Skin epidermis (tissue), 12 donors: ENCODE measurements around the gene DTYMK.
A peak's percentile ranks its signal among the peaks of the same experiment; 100 is the strongest.

Source experiments
- H3K27ac ChIP-seq, 21 experiments: fragments of 200-600 bp; sonication (generic) in 11 of 21; one replicate each; pipeline ENCODE4 v1.5.0; 2020; ENCODE audit warnings: mild to moderate bottlenecking in 3 of 21, inconsistent platforms in 2 of 21, moderate library complexity in 2 of 21
- H3K4me3 ChIP-seq, 7 experiments: fragments of 200-600 bp; sonication (generic) in 2 of 7; one replicate each; pipeline ENCODE4 v1.5.0; 2020; ENCODE audit warnings: inconsistent platforms in 2 of 7, mild to moderate bottlenecking in 2 of 7, moderate library complexity in 1 of 7

The DTYMK gene

DNA sequence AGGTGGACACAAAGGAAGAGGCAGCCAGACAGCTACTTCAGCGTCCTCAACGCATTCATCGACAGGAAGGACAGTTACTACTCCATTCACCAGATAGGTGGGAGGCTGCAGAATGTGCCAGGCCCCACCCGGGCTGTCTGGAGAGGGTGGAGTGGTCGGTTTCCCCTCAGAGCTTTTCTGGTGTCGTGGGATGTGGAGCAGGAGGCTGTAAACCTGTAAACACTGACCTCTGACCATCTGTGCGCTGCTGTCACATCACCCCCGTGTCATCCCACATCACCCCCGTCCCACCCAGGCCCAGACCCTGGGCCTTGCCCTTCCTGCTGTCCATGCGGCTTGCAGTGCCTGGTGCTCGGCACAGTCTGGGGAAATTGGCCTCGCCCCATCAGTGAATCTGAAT lies 32.1 kb downstream of the DTYMK start:
- no peak overlapping the region for H3K27ac ChIP-seq
- H3K4me3 ChIP-seq = no peak overlapping the region

DNA sequence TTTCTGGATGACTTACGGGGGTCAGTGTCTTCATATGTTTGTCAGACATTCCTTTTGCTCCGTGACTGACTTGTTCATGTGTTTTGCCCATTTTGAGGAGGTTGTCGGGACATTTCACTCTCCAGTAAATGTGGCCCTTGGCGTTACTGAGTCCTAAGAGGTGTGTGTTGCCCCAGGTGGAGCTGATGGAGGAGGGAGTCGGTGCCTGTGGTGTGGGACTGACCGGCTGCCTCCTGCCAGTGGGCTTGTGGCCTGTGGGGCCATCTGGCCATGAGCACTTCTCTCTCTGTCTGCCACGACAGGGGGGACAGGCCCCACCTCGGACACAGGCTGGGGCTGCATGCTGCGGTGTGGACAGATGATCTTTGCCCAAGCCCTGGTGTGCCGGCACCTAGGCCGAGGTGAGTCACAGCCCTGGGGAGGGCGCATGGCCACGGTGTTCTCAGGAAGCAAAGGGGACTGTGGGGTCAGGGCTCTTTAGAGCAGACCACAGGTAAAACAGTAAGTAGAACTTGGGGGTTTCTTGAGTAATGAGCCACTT lies 33.3 kb downstream of the DTYMK start:
- Histone ChIP-seq H3K27ac (no peak overlapping the region), H3K4me3 (no peak overlapping the region)

DNA sequence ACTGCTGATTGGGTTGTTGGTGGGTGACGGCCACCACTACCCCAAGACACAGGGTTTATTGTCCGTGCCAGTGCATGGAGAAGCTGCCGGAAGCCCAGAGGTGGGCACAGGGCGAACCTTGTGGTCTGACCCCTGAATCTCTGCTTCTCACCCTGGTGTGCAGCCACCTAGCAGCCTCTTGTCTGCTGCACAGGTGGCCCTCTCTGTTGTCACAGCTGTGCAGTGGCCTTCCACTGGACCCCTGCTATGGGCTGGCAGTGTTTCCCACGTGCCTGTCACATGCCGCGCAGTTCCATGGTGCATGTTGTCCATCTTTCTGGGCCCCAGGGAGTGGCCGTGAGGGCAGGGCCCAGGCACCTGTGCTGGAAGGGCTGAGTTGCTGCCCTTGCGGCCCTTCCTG lies 33.9 kb downstream of the DTYMK start:
- Histone ChIP-seq H3K4me3 (no peak overlapping the region), H3K27ac (no peak overlapping the region)

DNA sequence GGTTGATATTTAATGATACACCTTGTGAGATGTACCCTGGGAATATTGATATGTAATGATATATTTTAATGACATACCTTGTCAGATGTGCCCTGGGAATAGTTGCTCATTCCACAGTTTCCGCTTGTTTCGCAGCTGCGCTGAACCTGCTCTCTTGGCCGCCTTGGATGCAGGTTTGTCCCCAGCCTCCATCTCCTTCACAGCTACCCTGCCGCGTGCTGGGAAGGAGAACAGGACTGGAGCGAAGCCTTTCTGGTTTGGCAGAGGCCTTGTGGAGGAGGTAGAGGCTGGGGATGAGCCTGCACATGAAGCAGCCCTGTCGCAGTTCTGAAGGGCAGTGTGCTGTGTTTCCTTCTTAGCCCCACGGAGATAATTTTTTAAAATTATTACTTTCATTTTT lies 34.5 kb downstream of the DTYMK start:
- Histone ChIP-seq H3K4me3 (no peak overlapping the region), H3K27ac (no peak overlapping the region)

DNA sequence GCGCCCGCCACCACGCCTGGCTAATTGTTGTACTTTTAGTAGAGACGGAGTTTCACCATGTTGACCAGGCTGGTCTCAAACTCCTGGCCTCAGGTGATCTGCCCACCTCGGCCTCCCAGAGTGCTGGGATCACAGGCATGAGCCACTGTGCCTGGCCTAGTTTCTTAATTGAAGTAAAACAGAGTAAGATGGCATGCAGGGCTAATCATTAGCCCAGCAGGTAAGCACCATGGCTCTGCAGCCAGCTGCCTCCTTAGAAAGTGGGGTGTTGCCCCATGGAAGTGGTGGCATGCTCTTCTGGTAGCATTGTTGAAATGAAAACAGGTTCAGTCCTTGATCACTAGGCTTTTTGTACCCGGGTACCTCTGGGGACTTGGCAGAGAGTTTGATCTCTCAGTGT lies 36.7 kb downstream of the DTYMK start:
- H3K4me3 ChIP-seq = no peak overlapping the region
- H3K27ac ChIP-seq = no peak overlapping the region

DNA sequence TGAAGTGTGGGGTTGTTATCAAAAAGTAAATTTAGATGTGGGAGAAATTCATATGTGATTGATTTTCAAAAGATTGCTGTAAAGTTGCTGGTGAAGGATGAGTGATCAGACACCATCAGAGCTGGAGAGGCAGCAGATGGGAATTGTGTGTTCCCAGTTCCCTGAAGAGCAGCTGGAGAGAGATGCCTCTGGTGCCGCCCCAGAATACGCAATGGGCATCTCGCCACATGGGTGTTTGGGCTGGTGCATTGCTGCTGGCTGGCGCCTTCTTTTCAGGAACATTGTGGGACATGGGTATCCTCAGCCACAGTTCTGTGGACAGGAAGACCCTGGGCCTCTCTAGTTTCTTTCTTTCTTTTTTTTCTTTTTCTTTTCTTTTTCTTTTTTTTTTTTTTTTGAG lies 37.2 kb downstream of the DTYMK start:
- H3K4me3 ChIP-seq = no peak overlapping the region
- H3K27ac ChIP-seq = no peak overlapping the region

DNA sequence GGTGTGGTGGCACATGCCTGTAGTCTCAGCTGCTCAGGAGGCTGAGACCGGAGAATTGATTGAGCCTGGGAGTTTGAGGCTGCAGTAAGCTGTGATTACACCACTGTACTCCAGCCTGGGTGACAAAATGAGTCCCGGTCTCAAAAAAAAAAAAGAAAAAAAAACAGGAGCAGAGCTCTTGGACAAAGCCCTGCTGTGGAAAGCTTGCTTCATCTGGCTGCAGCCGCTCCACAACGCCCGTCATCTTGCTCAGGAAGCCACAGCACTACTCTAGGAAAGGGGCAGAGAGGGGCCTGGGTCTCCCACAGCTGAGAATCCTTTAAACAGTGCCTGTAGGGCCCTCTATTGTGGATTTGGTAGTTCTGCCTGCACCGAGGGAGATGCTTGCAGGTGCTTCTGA lies 38.2 kb downstream of the DTYMK start:
- Histone ChIP-seq H3K27ac (no peak overlapping the region), H3K4me3 (no peak overlapping the region)

DNA sequence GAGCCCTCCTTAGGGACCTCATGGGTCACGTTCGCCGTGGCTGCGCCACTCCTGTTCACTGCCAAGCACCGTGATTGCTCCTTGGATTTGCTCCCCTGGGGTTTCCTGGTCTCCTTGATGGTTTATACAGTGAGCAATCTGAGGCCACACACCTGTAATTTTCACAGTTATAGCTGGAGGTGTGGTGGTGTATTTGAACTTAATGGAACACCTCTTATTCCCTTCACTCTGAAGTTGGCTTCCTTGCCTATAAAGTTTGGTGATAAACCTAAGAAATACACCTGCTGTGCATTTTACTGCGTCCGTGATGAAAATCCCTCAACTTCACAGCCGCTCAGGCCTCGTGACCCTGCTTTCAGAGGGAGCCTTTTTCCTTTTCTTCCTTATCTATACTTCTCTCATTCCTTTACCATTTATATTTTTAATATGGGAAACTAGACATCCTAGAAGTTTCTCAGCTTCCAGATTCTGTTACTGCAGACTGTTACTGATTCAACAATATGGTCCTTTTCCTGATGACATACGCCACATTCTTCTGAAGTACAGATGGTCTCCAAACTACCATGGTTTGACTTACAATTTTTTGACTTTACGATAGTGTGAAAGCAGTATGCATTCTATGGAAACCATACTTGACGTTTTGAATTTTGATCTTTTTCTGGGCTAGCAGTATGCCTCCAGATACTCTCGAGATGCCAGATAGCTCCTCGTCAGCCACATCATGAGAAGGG lies 40.5 kb downstream of the DTYMK start:
- Histone ChIP-seq H3K27ac (no peak overlapping the region), H3K4me3 (no peak overlapping the region)

DNA sequence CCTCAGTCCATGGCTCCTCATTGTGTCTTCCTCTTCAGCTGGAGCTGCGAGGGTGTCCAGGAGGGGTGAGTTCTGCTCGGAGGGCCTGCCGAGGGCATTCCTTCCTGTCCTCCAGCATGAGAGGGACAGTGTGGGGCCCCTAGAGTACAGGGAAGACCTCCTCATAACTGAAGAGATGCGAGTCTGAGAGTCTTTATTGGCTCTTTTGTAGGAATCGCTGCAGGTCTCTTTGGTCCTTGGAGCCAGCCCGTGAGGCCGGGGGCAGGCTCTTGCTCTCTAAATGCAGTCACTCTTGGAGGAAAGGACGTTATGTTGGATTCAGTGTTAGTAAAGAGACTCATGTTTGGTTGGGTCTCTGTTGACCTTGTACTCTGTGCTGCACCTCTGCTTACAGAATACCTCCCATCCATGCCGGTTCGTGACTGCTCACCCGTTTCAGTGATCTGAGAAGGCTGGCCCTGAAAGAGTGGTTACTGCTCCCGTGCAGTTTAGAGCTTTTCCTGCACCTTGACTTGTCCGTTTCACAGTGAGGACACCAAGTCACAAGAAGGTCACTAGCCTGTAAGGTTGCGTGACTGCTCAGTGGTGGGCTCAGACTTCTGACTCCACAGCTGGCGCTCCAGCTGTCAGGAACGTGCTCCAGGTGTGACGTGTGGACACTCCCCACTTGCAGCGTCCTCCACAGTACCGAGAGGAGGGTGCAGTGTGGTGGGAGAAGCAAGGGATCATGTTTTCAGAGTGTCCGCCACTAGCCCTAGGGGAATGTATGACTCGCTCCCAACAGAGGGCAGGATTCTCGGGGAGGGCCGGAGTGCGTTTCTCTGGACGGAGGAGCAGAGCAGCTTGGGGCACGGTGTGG lies 41.3 kb downstream of the DTYMK start:
- no peak overlapping the region for H3K27ac ChIP-seq
- H3K4me3 ChIP-seq = no peak overlapping the region

DNA sequence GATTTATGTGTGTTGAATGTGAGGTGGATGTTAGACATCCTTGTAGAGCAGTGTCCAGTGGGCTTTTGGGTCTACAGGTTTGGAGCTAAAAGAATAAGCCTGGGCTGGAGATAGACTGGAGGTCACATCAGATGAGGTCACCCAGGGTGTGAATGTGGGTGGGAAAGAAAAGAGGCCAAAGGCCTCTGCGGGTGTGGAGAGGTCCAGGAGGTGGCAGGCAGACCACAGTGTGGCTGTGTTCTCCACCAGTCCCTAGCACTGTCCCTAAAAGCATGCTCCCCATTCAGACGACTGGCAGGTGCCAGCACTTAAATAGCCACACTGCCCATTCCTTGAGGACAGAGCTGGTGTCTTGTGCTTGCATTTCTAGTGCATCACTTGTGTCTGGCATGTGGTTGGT lies 45.0 kb downstream of the DTYMK start:
- Histone ChIP-seq H3K4me3 (no peak overlapping the region), H3K27ac (no peak overlapping the region)

DNA sequence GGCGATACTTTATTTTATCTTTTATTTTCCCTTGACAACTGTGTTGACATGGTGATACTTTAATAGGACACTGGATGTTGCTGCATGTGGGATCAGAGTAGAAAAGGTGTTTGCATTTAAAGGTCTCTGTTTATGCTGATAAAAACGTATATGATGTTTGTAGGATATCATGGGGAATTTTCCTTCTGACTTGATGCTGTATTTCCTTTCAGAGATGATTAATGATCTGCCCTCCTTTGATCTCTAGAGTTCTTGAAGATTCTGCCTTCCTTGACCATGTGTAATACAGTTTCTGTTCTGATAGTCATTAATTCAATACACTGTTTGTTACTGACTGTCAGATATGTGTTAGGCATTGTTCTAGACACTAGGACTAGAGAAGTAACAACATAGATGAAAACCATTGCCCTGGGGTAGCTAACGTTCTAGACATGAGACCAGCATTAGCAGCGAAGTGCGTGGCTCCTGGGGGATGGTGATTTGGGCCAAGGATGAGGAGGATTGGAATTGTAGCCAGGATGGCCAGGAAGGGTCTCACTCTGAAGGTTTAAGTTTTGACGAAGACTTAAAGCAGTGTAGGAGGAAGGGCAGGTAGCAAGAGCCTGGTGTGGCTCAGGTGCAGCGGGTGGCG lies 46.3 kb downstream of the DTYMK start:
- H3K27ac ChIP-seq = no peak overlapping the region
- no peak overlapping the region for H3K4me3 ChIP-seq

DNA sequence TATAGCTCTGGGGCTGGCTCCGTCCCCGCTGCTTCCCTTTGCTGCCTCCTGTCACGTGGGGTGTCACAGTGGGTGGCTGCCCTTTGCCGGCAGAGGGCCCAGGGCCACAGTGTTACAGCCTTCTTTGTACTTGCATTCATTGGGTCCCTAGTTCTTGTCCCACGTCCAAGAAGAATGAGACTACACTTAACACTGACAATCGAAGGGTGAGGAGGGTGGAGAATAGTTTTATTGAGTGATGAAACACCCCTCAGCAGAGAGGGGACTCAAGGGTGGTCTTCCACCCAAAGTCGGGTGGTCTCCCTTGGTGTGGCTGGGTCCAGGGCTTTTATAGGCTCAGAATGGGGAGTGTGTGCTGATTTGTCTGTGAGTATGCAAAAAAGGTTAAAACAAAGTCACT lies 47.2 kb downstream of the DTYMK start:
- H3K27ac ChIP-seq = no peak overlapping the region
- H3K4me3 ChIP-seq = no peak overlapping the region

DNA sequence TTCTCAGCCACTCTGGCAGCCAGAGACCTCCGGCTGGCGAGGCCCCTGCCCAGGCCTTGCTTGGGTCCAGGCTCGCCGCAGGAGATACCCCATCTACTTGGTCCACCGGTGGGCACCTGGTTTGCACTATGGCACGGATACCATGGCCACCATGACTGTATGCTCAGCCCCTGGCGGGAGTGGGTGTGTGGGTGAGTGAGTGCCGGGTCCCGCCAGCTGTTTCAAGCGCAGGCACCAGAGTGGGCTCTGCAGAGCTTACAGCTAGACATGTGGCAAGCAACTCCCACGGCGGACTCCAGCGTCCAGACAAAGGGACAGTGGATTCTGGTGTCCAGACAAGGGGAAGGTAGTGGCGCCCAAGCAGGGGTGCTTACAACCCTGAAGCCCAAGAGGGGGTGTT lies 47.7 kb downstream of the DTYMK start:
- Histone ChIP-seq H3K4me3 (peak overlapping the region in 1 of 7 experiments; percentile 100), H3K27ac (no peak overlapping the region)

DNA sequence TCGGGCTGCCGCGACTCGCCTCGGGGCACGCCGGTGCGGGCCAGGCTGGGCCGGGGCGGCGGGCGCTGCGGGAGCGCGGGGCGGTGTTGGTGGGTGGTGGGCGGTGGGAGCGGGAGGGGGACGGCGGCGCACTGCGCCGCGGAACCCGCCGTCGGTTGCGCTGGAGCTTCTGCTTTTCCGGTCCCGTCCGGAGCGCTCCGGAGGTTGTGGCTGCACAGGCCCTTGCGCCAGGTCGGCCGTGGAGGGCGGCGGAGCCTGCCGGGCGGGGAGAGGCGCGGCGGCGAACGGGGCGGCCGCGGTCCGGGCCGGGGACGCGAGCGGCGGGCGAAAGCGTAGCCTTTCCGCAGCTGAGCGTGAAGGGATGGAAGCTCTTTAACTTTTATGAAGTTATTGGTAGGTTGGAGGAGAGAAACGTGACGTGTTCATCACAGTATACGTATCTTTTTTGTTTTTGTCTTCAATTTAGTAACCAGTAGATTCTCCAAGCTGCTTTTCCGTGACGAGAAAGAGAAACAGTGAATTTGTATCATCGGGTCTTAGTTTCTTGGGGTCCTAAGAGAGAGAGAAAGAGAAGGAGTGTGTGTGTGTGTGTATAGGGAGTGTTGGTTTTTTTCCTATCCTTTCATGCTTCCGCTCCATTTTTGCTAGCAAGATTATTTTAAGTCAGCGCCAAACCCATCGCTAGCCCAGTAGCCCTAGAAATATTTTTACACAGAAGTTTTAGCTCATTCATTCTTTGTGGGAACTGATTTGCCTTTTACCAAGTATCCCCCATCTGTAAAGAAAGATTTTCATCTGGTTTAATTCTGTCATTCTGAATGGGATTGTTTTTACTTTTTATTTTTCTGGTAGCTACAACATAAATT lies 48.6 kb downstream of the DTYMK start:
- H3K27ac ChIP-seq = peak overlapping the region; percentile 96 to 100 (median 100)

DNA sequence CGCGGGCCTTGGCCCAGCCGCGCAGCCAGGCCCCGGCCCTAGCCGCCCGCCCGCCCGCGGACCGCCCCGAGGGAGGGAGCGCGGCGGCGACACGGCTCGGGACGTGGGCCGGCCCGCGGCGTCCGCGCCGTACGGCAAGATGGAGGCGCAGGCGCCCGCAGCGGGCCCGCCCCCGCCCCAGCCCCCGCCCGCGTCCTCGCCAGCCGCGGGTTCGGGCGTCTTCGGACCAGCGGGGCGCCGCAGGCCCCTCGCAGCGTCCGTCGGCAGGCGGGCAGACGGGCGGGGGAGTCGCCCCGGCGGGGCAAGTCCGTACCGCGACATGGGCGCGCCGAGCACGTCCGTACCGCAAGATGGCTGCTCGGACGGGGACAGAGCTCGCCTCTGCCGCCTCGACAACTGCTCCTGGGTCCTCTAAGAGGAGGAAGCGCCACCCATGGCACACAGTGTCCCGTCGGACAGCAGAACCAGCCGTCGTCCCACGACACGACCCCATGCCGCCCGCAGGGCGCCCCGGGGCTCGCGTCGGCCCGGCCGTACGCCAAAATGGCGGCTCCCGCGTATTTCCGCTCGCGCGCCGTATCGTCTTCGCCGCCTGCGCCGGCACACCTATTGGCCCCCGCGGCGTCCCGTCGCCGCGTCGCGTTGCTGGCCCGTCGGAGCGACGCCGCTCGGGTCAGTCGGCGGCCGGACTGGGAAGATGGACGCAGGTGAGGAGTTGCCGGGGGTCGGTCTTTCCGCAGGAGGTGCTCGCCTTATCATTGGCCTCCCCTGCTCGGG lies 49.4 kb downstream of the DTYMK start, which contains the start of the genes ATG4B and THAP4:
Gene ATG4B, plus strand, starts transcription at position 676 of the 777 bp plus-strand sequence. Its CDS starts 22 bp downstream, at position 698.
Gene THAP4, minus strand, starts transcription at position 141 of the 777 bp plus-strand sequence. CDS start 141 bp downstream, outside the sequence.
- Histone ChIP-seq H3K27ac (peak within 1 kb of the TSS; percentile 96 to 100 (median 100)), H3K4me3 (peak within 1 kb of the TSS; percentile 77 to 100 (median 87))

More for the DNA sequence above, 48.6 kb downstream of the DTYMK start:
- peak overlapping the region; percentile 77 to 100 (median 87) for H3K4me3 ChIP-seq

DNA sequence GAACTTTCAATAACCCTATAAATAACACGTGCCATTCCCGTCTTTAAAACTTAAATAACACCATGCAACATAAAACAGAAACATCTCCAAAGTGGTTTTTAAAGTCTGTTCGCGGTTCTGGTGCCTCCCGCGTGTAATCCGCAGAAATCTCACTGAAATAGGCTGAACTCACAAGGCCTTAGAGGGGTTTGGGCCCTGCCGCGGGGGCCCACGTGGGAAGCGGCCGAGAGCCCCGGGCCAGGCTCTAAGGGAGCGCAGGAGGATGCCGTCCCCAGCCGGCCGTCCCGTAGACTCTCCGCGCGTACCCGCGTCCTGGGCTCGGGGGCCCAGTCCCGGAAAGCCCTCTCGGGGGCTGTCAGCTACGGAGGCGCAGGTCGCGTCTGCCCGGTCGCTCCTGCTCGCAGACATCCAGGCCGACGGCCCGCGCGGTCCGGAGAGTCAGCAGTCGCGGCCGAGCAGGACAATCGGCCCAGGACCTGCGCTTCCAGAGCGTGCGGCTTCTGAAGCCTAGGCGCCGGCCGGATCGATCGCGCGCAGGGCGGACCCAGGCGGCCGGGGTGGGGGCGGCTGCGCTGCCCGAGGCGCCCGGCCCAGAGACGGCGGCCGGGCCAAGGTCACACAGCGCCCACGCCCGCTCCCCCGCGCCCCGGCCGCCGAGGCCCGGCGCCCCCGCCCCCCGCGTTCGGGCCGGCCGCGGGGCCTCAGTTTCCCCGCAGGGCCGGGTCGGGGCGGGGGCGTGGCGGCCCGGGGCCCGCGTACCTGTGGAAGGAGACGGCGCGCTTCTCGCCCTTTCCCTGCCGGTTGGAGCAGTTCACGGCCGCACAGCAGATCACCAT lies 50.2 kb downstream of the DTYMK start:
- Histone ChIP-seq H3K27ac (peak overlapping the region; percentile 78 to 100 (median 100)), H3K4me3 (peak overlapping the region; percentile 77 to 100 (median 87))

DNA sequence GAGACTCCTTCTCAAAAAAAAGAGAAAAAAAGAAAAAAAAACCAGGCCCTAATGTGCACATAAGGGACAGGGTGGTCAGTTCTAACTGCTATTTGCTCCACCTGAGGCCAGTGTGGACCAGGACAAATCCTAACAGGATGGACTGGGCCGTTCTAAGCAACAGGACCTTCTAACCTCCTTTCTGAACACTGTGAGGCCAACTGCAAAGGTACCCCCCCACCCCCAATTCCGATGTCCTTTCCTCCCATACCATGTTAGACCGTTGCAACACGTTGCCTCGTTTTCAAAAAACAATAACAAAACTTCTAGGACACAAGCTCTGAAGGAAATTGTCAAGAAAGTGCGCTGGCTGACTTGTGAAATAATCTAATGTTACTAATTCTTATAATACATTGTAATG lies 50.9 kb downstream of the DTYMK start:
- H3K4me3 ChIP-seq = peak overlapping the region; percentile 77 to 100 (median 87)
- H3K27ac ChIP-seq = peak overlapping the region in 14 of 21 experiments; percentile 23 to 100 (median 100)
